HepG2 (cell line): ENCODE data around the gene SS18L1. TPM values are rescaled to one million over a fixed set of nuclear protein-coding genes. Genes with fewer than 3 reads are reported as not detected.

Experiments
- ATAC-seq: fragments of 200-7000 bp; cut with Tn5 transposase; 3 replicates; pipeline ENCODE4 v1.9.1; 2020; ENCODE audit warnings: mild to moderate bottlenecking, moderate library complexity
- BruUV-seq: library from RNA; stranded (reverse); fragments of 400-500 nt; replicated peaks from 2 replicates; lab custom pipeline; 2021; lab: Mats Ljungman, UMichigan
- CTCF ChIA-PET: fragments of 300-600 bp; formaldehyde crosslinking; extraction: SDS; loops from one replicate; lab custom pipeline; 2021; ENCODE audit warnings: low total read pairs, inconsistent platforms, low intra/inter-chr PET ratio; lab: Yijun Ruan, JAX
- POLR2A ChIA-PET: fragments of 350-600 bp; sonication (Branson Sonifier 250); formaldehyde crosslinking; loops from one replicate; lab custom pipeline; 2020; ENCODE audit warnings: antibody characterized with exemption, inconsistent platforms; lab: Yijun Ruan, JAX
- DNase-seq: peaks from one replicate; pipeline ENCODE4 v3.0.0-alpha.2; 2015; ENCODE audit warnings: low spot score
- FAIRE-seq: peaks from 3 replicates; lab custom pipeline; 2011; peaks lifted over from hg19 to GRCh38; lab: Jason Lieb, UNC
- H2AFZ ChIP-seq: one replicate; pipeline ENCODE4 v1.6.1; 2011; ENCODE audit warnings: low read length, inconsistent platforms
- H3K27ac ChIP-seq: fragments of 300-600 bp; 3 replicates; pipeline ENCODE4 v1.8.0; 2011; ENCODE audit warnings: mixed run types, mild to moderate bottlenecking, mixed read lengths, low read length, inconsistent platforms; ENCODE audit not compliant: insufficient read depth; ENCODE audit errors: extremely low read length
- H3K27me3 ChIP-seq, 2 experiments: fragments of 200-600 bp in 1 of 2; 2 replicates in 1 of 2; 3 replicates in 1 of 2; pipeline versions ENCODE4 v1.6.0 to v1.8.0; 2011; ENCODE audit warnings: low read length in 2 of 2, mild to moderate bottlenecking in 2 of 2, moderate library complexity in 2 of 2, inconsistent platforms in 1 of 2; ENCODE audit not compliant: insufficient read depth in 2 of 2, control insufficient read depth in 1 of 2
- H3K36me3 ChIP-seq, 2 experiments: fragments of 200-600 bp in 1 of 2; replicated peaks in 1 of 2; 2 replicates in 1 of 2; 3 replicates in 1 of 2; pipeline versions ENCODE4 v1.5.1 to v1.8.0; 2011; ENCODE audit warnings: low read length in 2 of 2, inconsistent platforms in 1 of 2; ENCODE audit not compliant: insufficient read depth in 2 of 2, control insufficient read depth in 1 of 2
- H3K4me1 ChIP-seq: 2 replicates; pipeline ENCODE4 v1.5.1; 2012; ENCODE audit warnings: low read length, inconsistent platforms; ENCODE audit not compliant: insufficient read depth
- H3K4me2 ChIP-seq: 2 replicates; pipeline ENCODE4 v1.6.0; 2011; ENCODE audit warnings: low read depth, low read length, inconsistent platforms
- H3K4me3 ChIP-seq, 3 experiments: fragments of 200-600 bp in 1 of 3; sonication (generic), shearing (Covaris generic) in 1 of 3; replicated peaks in 1 of 3; 2 replicates each; pipeline ENCODE4 v1.5.1; 2011 to 2016; ENCODE audit warnings: low read length in 3 of 3, inconsistent platforms in 2 of 3, low read depth in 2 of 3, mild to moderate bottlenecking in 2 of 3, control low read depth in 1 of 3, mixed read lengths in 1 of 3; ENCODE audit not compliant: insufficient read depth in 1 of 3
- H3K79me2 ChIP-seq: one replicate; pipeline ENCODE4 v1.6.1; 2011; ENCODE audit warnings: low read length, inconsistent platforms; ENCODE audit not compliant: insufficient read depth
- H3K9ac ChIP-seq: 2 replicates; pipeline ENCODE4 v1.6.0; 2011; ENCODE audit warnings: mild to moderate bottlenecking, low read depth, low read length, inconsistent platforms; ENCODE audit not compliant: insufficient read depth
- H3K9me3 ChIP-seq: 2 replicates; pipeline ENCODE4 v1.5.1; 2012; ENCODE audit warnings: mild to moderate bottlenecking, low read length
- H4K20me1 ChIP-seq: 2 replicates; pipeline ENCODE4 v1.6.0; 2011; ENCODE audit warnings: inconsistent platforms, mild to moderate bottlenecking, low read length, moderate library complexity; ENCODE audit not compliant: insufficient read depth
- CENPT ChIP-seq: sonication (generic); formaldehyde crosslinking; IDR thresholded peaks from 2 replicates; pipeline ENCODE4 v1.8.0; 2022; ENCODE audit warnings: low read depth, mild to moderate bottlenecking, moderate library complexity, missing genetic modification reagents
- EED ChIP-seq: sonication (generic); formaldehyde crosslinking; IDR thresholded peaks from 2 replicates; pipeline ENCODE4 v1.5.0; 2020; ENCODE audit warnings: mild to moderate bottlenecking, missing genetic modification reagents
- HNRNPK ChIP-seq: fragments of 200-400 bp; formaldehyde crosslinking; IDR thresholded peaks from 2 replicates; pipeline ENCODE4 v1.6.1; 2018; ENCODE audit warnings: low read length, low read depth, moderate library complexity, mild to moderate bottlenecking; ENCODE audit not compliant: poor library complexity, severe bottlenecking
- HNRNPLL ChIP-seq: fragments of 200-400 bp; formaldehyde crosslinking; IDR thresholded peaks from 2 replicates; pipeline ENCODE4 v1.6.1; 2017; ENCODE audit warnings: mild to moderate bottlenecking, low read depth, low read length; ENCODE audit not compliant: poor library complexity, severe bottlenecking
- MLLT10 ChIP-seq: sonication (generic); formaldehyde crosslinking; IDR thresholded peaks from 2 replicates; pipeline ENCODE4 v1.4.0; 2020; ENCODE audit warnings: missing genetic modification reagents
- MTF2 ChIP-seq: sonication (generic); formaldehyde crosslinking; IDR thresholded peaks from 2 replicates; pipeline ENCODE4 v1.5.0; 2020; ENCODE audit warnings: missing genetic modification reagents, borderline replicate concordance
- NR2F1 ChIP-seq, 2 experiments: fragments of 450-650 bp in 1 of 2; formaldehyde crosslinking in 1 of 2; IDR thresholded peaks; 2 replicates each; pipeline versions ENCODE4 v1.5.0 to v1.6.1; 2016 to 2020; ENCODE audit warnings: mild to moderate bottlenecking in 1 of 2, missing compliant biosample characterization in 1 of 2, missing genetic modification reagents in 1 of 2, moderate library complexity in 1 of 2
- PTBP1 ChIP-seq: fragments of 200-400 bp; formaldehyde crosslinking; IDR thresholded peaks from 2 replicates; pipeline ENCODE4 v1.6.1; 2018; ENCODE audit warnings: low read length, low read depth; ENCODE audit not compliant: poor library complexity, severe bottlenecking
- TBX2 ChIP-seq: sonication (generic); formaldehyde crosslinking; IDR thresholded peaks from 2 replicates; pipeline ENCODE4 v1.5.0; 2020; ENCODE audit warnings: missing genetic modification reagents, mild to moderate bottlenecking, borderline replicate concordance
- ZFX ChIP-seq: sonication (generic); formaldehyde crosslinking; IDR thresholded peaks from 2 replicates; pipeline ENCODE4 v1.4.0; 2020; ENCODE audit warnings: mild to moderate bottlenecking, low read depth, missing genetic modification reagents, moderate library complexity
- ZNF180 ChIP-seq: sonication (generic); formaldehyde crosslinking; IDR thresholded peaks from 2 replicates; pipeline ENCODE4 v1.4.0; 2020; ENCODE audit warnings: low read depth, missing genetic modification reagents, borderline replicate concordance
- ZNF225 ChIP-seq: sonication (generic); formaldehyde crosslinking; IDR thresholded peaks from 2 replicates; pipeline ENCODE4 v1.4.0; 2020; ENCODE audit warnings: mild to moderate bottlenecking, missing genetic modification reagents
- ZNF350 ChIP-seq: sonication (generic); formaldehyde crosslinking; IDR thresholded peaks from 2 replicates; pipeline ENCODE4 v1.4.0; 2020; ENCODE audit warnings: mild to moderate bottlenecking, low read depth, missing genetic modification reagents, borderline replicate concordance
- ZNF501 ChIP-seq: sonication (generic); formaldehyde crosslinking; IDR thresholded peaks from 2 replicates; pipeline ENCODE4 v1.5.1; 2020; ENCODE audit warnings: mild to moderate bottlenecking, moderate library complexity, missing genetic modification reagents
- ZNF549 ChIP-seq: sonication (generic); formaldehyde crosslinking; IDR thresholded peaks from 2 replicates; pipeline ENCODE4 v1.5.0; 2020; ENCODE audit warnings: missing genetic modification reagents
- ZNF598 ChIP-seq: sonication (generic); formaldehyde crosslinking; IDR thresholded peaks from 2 replicates; pipeline ENCODE4 v1.5.1; 2020; ENCODE audit warnings: mild to moderate bottlenecking, missing genetic modification reagents, borderline replicate concordance
- ZNF768 ChIP-seq: sonication (generic); formaldehyde crosslinking; IDR thresholded peaks from 2 replicates; pipeline ENCODE4 v1.4.0; 2020; ENCODE audit warnings: missing genetic modification reagents
- WGBS: methylation state at CpG from one replicate; pipeline ENCODE4 v1.1.6; 2017; ENCODE audit warnings: low lambda C conversion rate; 5-methylcytosine and 5-hydroxymethylcytosine counted together
- in situ Hi-C: cut with HindIII; loops from 2 replicates; pipeline ENCODE4 v1.10.0; 2017; ENCODE audit warnings: low pct_unique_long_range_greater_than_20kb; ENCODE audit not compliant: extremely low pct_ligation_motif_present
- intact Hi-C: fragments of 100-400 bp; cut with micrococcal nuclease; formaldehyde crosslinking; loops from one replicate; pipeline ENCODE4 v1.10.0; 2022; ENCODE audit not compliant: unreplicated experiment
- polyA plus RNA-seq, 8 experiments: library from polyadenylated mRNA; depleted of rRNA in 3 of 8; stranded (reverse) in 7 of 8; unstranded in 1 of 8; fragments of >200 nt; fragmentation: Illumina TruSeq in 4 of 8; extraction: Trizol in 4 of 8; gene quantifications; 2 replicates each; pipeline versions ENCODE4 v1.2.1 to v1.2.3, GENCODE V29; 2011 to 2016; ENCODE audit warnings: low read depth in 4 of 8, missing spikeins in 1 of 8, mixed read lengths in 1 of 8; ENCODE audit not compliant: insufficient read depth in 1 of 8
- total RNA-seq, 5 experiments: library from RNA; depleted of rRNA; stranded (reverse); fragments of >200 nt; fragmentation: Illumina TruSeq; extraction: Trizol; gene quantifications; 2 replicates each; pipeline ENCODE4 v1.2.3, GENCODE V29; 2016; ENCODE audit warnings: low read depth in 1 of 5
- TF ChIP-seq, protein P1 (sequence below): sonication (generic); formaldehyde crosslinking; IDR thresholded peaks from 2 replicates; pipeline ENCODE4 v1.4.0; 2020; ENCODE audit warnings: missing genetic modification reagents, borderline replicate concordance
- TF ChIP-seq, protein P2 (sequence below): sonication (generic); formaldehyde crosslinking; IDR thresholded peaks from 2 replicates; pipeline ENCODE4 v1.4.0; 2020; ENCODE audit warnings: mild to moderate bottlenecking, low read depth, missing genetic modification reagents

Gene SS18L1
- total and polyA plus RNA-seq, 2 of the 13 experiments (the other 11 are each of a cell fraction or from before 2014, with no cell fraction given), result 17.8 to 27.6 TPM

DNA sequence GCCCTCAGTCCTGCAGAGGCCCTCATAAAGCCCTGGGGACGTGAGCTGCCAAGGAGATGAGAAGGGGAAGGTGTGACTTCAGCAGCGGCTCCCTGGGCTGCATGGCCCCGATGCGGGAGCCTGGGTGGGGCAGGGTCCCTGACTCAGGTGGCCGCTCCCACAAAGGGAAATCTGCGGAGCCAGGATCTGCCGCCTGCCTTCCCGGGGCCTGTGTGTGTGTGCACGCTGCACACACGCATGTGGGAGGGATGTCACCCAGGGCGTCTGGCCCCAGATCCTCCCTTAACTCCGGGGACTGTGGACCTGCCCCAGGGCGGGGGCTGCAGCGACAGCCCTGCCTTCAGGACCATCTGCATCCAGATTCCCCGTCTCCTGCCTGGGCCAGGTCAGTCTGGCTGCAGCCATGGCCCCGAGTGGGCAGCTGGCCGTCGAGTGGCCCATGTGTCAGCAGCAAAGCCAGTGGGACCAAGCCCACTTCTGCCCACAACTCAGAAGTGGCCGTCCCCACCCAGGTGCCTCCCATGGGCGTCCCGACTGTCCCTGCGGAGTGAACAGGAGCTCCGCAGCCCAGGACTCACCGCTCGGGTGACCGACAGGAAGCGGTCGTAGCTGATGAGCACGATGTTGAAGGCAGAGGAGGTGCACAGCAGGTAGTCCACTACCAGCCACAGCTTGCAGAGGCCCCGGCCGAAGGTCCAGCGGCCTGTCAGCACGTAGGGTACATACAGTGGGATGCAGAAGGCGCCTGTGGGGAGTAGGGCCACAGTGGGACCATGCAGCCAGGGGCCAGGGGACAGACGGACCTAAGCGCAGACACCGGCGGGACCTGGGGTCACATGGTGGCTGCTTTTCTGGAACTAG, 74.6 kb downstream of the SS18L1 start:
- Histone ChIP-seq H2AFZ (no peak overlapping the region), H3K9ac (no peak overlapping the region), H3K9me3 (no peaks in the 10 kb centered on the region), H3K4me2 (no peak overlapping the region), H3K4me1 (peaks cover 41% of the 10 kb centered on the region), H3K27ac (no peak overlapping the region), H3K27me3 (peaks cover 62 to 87% of the 10 kb centered on the region in 2 experiments), H4K20me1 (peaks cover 32% of the 10 kb centered on the region; the same call in 1 of the 2 replicates), H3K36me3 (no peaks in the 10 kb centered on the region), H3K79me2 (no peaks in the 10 kb centered on the region), H3K4me3 (no peak overlapping the region)
- intact Hi-C loops (no loop called here), in situ Hi-C loops (no loop called here)
- no peak for ATAC-seq
- ChIA-PET CTCF (no interaction called here), POLR2A (no interaction called here)
- no peak for FAIRE-seq
- WGBS, result 21% methylated on average over 14 of the region's 38 CpGs
- no TSS peak for BruUV-seq
- DNase-seq, result no peak
- TF ChIP-seq ZNF549 (CRISPR knock-in tag) (no peak), ZNF768 (peak; percentile 9; the same call in 1 of the 2 replicates), TBX2 (peak; percentile 47; the same call in 1 of the 2 replicates), ZNF350 (CRISPR knock-in tag) (no peak), HNRNPK (no peak), PTBP1 (no peak), ZNF501 (CRISPR knock-in tag) (0 out of 2 replicates have a peak, but pooled peaks have one; percentile 21), ZNF180 (no peak), EED (CRISPR knock-in tag) (peak; percentile 84; the same call in 1 of the 2 replicates), NR2F1 (CRISPR knock-in tag; IDR thresholded peaks at IDR 0.05) (no peak), MLLT10 (no peak), ZFX (CRISPR knock-in tag) (no peak), ZNF598 (CRISPR knock-in tag) (no peak), CENPT (CRISPR knock-in tag) (0 out of 2 replicates have a peak, but pooled peaks have one; percentile 46), ZNF225 (CRISPR knock-in tag) (no peak), HNRNPLL (peak; percentile 12), MTF2 (no peak)
- TF ChIP-seq, protein P1, sequence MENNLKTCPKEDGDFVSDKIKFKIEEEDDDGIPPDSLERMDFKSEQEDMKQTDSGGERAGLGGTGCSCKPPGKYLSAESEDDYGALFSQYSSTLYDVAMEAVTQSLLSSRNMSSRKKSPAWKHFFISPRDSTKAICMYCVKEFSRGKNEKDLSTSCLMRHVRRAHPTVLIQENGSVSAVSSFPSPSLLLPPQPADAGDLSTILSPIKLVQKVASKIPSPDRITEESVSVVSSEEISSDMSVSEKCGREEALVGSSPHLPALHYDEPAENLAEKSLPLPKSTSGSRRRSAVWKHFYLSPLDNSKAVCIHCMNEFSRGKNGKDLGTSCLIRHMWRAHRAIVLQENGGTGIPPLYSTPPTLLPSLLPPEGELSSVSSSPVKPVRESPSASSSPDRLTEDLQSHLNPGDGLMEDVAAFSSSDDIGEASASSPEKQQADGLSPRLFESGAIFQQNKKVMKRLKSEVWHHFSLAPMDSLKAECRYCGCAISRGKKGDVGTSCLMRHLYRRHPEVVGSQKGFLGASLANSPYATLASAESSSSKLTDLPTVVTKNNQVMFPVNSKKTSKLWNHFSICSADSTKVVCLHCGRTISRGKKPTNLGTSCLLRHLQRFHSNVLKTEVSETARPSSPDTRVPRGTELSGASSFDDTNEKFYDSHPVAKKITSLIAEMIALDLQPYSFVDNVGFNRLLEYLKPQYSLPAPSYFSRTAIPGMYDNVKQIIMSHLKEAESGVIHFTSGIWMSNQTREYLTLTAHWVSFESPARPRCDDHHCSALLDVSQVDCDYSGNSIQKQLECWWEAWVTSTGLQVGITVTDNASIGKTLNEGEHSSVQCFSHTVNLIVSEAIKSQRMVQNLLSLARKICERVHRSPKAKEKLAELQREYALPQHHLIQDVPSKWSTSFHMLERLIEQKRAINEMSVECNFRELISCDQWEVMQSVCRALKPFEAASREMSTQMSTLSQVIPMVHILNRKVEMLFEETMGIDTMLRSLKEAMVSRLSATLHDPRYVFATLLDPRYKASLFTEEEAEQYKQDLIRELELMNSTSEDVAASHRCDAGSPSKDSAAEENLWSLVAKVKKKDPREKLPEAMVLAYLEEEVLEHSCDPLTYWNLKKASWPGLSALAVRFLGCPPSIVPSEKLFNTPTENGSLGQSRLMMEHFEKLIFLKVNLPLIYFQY (CRISPR knock-in tag), result no peak
- TF ChIP-seq, protein P2, sequence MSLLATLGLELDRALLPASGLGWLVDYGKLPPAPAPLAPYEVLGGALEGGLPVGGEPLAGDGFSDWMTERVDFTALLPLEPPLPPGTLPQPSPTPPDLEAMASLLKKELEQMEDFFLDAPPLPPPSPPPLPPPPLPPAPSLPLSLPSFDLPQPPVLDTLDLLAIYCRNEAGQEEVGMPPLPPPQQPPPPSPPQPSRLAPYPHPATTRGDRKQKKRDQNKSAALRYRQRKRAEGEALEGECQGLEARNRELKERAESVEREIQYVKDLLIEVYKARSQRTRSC (CRISPR knock-in tag), result no peak
